HG03442 (cell line): ENCODE measurements around the gene SLC37A2.
A peak's percentile ranks its signal among the peaks of the same experiment; 100 is the strongest.
"Not testable (repeated sequence)": the region's sequence is repeated elsewhere in the genome, so short reads cannot be mapped to it uniquely, and the experiment has no call there.

Experiments used
- ATAC-seq: cut with Tn5 transposase; IDR thresholded peaks from one replicate; pipeline ENCODE4 v1.9.1; 2021; ENCODE audit warnings: mild to moderate bottlenecking, moderate library complexity; ENCODE audit not compliant: unreplicated experiment

The SLC37A2 gene

DNA sequence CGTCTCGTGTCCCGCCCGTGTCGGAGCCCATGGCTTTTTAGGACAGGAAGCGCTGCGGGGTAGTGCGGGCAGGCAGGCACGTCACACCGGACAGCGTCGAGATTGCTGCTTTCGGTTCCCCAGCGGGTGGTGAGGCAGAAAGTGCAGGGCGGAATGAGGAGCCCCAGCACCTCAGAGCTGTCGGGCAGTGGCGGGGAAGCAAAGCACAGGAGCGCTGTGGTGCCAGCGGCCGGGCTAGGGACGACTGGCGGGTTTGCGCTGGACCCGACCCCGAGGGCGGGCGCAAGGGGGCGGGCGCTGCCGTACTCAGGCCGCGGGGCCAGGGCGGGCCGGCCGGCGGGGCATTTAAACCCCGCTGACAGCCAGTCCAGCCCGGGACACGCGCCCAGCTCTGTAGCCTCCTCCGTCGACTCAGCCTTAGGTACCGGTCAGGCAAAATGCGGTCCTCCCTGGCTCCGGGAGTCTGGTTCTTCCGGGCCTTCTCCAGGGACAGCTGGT, at the start of gene SLC37A2:
TSS of gene SLC37A2 (plus strand) at position 375 of the 498 bp plus-strand sequence. CDS start at position 438, 63 bp downstream.
- ATAC-seq = peak; percentile 89

DNA sequence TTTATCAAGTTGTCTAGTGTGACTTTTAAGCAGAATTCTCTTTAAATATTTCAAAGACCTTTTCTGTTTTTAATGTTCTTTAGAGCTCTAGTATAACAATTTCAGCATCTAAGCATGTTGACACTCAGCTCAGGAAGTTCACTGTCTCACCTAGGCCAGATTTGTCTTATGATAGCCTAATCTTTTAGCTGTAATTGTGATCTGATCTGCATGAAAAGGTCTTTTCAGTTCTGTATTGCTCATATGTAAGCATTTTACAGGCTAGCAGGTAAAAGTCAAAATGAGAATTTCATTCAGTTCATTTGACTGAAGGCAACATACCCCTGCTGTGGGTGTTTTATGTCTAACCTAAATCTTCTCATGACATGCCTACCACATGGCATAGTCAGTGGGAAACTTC, 46.7 kb upstream of the SLC37A2 start:
- no peak for ATAC-seq

DNA sequence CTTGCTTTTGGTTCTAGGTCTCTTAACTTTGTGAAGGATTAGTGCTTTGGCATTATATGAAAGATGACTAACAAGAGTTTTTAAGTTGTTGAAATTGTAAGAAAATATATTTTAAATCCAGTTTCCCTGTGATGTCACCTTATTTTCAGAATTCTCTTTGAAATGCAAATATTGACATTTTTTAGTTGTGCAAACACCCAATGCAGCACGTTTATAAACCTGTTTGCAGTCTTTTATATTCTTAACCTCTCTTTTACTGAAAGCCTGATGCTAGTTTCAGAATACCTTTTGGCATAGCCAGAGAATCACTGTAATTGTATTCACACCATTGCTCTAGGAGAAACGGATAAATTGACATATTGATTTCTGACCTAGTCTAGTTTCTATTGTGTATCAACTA, 42.8 kb upstream of the SLC37A2 start:
- no peak for ATAC-seq

DNA sequence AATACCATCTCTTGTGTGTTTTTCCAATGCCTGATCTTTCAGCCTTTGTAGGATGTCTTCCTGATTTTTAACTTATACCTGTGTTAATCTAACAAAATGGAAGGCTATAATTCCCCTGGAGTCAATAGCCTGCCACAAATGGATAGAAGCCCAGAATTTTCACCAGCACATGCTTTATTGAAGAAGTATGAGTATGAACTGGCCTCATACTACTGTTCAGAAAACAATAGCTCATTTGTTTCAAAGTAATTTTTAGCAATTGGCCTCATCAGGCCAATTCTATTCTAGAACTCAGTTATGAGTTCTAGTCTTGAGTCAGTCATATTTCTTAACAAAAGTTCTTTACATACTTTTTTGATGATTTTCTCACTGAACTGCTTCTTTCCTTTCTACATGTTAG, 40.6 kb upstream of the SLC37A2 start:
- no peak for ATAC-seq

DNA sequence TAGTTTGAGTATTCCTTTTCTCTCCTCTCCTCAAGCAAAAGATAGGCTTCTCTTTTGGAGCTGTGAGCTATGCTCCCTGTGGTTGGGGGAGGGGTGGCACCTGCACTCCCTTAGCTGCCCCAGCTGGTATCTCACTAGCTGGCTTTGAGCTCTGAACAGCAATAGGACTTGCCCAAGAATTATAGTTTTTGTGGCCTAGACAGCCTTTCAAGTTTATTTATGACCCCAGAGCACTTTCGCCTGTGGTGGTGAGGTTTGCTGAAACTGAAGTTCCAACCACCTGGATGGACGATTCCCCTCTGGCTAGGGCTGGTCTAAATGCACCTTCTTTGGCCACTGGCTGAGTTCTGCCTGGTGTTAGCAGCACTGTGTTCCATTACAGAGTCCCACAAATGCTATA, 37.1 kb upstream of the SLC37A2 start:
- no peak for ATAC-seq

DNA sequence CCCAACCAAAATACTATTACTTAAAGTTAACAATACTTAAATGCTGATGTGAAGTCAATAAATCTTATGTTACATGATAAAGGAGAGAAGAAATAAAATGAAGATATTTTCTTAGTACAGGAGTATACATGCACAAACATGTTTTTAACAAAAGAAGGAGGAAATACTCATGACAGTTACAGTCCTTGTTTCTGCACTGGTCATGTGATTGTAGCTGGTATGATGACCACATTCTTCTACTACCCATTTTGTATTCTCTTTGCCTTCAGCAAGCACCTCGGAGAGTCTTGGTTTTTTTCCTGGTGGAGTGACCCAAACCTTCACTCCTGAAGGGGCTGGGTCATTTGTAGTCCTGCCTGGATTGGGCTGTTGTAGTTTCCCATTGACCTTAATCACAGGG, 33.7 kb upstream of the SLC37A2 start:
- not testable (repeated sequence) for ATAC-seq

DNA sequence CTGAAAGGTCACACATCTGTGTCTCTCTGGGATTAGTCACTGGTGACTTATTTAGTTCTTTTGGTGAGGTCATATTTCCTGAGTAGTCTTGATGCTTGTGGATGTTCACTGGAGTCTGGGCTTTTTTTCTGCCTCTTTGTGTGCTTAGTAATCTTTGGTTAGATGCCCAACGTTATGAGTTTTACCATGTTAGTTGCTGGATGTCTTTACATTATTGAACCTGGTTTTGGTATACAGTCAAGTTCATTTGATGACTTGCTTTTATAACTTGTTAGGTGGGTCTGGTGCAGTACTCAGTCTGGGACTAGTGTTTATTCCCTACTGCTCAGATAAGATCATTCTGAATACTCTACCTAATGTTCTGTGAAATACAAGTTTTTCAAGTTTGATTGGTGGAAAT, 26.2 kb upstream of the SLC37A2 start:
- no peak for ATAC-seq

DNA sequence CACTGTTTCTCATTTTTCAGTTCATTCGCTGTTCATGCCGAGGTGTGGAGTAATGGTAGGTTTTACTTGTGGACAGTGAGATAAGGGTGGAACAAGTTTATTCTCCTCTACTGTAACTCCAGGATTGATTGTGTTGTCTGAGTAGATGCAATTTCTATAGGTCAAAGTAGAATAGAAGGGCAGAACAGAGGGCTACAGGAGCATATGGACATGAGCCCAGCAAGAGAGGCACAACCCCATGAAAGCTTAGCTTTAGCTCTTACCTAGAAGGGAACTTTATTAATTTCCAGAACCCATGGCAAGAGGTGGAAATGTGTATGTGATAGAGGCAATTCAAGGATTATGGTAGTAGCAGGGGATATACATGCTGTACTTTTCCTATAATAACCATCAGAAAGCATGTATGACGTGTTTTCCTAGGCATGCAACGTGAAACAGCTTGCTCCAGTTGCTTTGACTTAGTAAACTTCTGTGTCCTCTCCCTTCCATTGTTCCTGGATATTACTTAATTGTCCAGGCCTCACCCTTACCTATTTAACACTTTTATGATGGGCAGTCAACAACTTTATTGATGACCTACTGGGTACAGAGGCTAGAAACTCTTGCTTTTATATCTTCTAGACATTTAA, 13.8 kb upstream of the SLC37A2 start:
- no peak for ATAC-seq

DNA sequence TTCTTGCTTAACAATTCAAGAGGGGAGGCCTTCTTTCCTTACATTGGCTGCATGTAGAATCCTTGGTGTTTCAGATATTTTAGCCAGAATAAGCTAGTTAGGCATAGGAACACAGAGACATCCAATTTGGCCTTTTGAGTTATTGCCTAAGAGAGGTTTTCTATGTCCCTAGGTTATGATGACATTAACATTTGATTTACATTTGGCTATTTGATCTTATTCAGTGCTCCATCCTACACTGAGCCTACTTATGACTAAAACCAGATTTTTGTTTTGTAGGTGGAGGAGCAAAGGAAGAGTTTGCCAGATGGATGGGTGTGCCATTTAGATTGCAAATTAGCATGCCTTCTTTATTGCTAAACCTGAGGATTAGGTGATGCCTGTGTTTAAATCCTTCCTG, 11.1 kb upstream of the SLC37A2 start:
- no peak for ATAC-seq

DNA sequence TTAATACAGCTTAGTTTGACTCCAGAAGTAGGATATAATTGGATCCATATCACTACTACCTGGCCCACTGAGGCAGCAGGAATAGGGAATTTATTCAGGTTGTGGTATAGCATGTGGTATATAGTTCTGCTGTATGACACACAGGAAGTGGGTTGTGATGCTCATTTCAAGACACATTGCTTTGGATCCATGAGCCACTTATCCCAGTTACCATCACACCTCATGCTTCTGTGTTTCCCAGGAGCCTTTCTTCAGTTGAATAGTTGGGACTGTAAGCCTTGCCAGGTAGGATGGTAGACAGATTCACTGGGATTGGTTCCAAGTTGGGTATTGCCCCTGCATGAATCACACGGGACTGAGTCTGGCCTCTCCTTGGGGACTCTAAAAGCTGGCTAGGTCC, 9.9 kb upstream of the SLC37A2 start:
- no peak for ATAC-seq

DNA sequence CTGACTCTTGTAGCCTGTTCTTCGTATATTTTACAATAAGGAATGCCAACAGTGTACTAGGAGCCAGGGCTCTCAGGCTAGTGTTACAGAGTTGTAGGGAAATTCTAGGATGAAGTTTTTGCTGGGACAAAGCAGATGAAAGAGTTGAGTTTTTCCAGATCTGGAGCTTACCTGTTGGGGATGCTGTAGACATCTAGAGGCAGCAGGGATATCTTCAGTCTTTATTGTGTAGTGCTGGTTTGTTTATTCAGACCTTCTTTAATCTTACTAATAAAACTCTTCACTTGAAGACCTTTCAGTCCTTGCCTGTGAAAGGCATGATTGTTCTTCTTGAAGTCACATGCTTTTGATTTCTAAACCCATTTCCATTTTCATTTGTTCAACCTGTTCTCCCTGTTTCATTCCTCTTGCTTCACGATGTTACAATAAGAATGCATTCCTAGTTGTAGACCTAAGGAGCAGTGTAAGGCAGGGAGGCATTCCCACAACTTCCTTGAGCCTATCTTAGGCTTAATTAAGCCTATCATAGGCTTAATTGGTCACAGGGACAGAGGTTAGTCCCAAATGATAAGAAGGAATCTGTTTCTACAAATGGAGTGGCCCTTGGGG, 7.9 kb upstream of the SLC37A2 start:
- no peak for ATAC-seq

DNA sequence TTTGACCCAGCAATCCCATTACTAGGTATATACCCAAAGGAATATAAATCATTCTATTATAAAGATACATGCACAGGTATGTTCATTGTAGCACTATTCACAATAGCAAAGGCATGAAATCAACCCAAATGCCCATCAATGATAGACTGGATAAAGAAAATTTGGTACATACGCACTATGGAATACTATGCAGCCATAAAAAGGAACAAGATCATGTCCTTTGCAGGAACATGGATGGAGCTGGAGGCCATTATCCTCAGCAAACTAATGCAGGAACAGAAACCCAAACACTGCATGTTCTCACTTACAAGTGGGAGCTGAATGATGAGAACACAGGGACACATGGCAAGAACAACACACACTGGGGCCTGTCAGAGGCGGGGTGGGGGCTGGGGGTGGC, 7.0 kb upstream of the SLC37A2 start:
- ATAC-seq = not testable (repeated sequence)

DNA sequence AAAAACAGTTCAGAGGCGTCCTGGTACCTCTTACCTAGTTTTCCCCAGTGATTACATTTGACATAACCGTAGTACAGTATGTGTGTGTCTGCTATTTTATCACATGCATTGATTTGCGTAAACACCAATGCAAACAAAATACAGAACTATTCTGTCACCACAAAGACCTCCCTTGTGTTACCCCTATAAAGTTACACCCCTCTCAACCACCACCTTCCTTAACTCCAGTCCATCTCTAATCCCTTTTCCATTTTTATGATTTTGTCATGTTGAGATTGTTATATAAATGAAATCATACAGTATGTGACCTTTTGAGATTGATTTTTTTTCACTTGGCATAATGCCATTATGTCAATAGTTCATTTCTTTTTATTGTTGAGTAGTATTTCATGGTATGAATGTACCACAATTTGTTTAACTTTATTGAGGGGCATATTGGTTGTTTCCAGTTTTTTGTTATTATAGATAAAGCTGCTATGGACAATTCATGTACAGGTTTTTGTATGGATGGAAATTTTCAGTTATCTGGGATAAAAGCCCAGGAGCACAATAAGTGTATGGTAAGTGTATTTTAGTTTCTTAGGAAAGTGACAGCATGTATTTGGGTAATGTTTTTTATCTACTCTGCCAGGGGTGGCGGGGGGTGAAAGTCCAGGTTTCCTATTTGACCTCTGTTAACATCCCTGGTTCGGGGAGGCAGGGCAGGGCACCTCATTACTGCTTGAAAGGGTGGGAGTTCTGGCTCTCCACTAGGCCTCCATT, 6.0 kb upstream of the SLC37A2 start:
- ATAC-seq = no peak

DNA sequence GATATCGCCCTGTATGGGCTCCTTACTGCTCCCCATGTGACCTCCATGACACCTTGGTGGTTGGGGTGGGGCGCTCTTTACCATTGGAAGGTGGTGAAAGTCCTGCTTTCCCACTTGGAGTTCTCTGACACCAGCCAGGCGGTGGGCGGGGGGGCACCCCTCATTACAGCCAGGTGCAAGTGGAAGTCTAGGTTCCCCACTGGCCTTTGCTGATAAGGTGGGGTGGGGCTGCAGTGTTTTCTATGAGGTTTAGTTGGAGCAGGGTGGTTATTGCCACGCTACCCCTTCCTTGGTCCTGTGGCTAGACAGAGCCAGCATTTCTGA, 5.5 kb upstream of the SLC37A2 start:
- no peak for ATAC-seq

DNA sequence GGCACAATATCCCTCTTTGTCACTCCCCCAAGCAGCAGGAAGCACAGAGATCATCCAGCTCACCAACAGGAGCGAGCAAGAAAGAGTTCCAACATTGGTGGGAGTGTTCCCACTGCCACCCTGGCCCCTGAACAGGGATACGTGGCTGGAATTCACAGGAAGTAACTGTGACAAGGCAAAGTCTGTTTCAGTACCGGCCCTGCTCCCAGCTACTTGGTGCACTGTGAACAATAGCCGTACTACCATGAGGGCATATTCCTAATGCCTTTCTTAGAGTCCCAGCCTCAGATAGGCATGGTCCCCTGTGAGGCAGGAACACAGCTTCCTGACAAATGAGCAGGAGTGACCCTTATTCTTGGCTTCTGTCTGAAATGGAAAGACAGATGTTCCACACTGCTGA, 1.8 kb upstream of the SLC37A2 start:
- ATAC-seq = no peak

DNA sequence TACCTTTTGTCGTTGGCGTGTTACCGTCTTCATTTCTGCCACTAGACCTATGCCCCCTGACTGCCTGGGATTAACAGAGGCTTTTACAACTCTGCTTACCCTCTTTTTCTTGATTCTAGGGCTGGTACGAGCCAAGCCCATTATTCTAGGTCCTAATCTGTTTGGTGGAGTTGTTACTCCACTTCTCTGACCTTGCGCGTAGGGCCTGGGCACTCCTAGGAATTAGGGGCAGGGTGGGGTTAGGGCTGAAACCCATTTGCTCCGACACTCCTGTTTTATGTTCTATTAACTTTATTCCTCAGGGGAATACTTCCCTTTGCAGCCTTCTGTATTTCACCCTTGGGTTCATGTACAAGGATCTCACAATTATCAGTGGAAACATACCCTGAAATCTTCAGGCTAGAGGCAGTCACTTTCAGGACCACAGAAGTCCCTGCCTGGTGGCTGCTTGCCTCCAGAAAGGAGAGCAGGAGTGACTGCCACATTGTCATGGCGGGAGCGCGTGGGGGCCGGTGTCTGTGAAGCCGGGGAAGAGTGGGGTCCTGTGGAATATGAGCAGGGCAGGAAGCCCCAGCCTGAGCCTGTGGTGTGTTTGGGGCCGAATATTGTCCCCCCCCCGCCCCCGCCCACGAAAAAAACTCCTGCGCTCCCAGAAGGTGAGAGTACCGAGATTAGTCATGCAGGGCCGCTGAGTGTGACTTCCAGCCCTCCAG, 731 bp upstream of the SLC37A2 start:
- peak; percentile 3 for ATAC-seq

DNA sequence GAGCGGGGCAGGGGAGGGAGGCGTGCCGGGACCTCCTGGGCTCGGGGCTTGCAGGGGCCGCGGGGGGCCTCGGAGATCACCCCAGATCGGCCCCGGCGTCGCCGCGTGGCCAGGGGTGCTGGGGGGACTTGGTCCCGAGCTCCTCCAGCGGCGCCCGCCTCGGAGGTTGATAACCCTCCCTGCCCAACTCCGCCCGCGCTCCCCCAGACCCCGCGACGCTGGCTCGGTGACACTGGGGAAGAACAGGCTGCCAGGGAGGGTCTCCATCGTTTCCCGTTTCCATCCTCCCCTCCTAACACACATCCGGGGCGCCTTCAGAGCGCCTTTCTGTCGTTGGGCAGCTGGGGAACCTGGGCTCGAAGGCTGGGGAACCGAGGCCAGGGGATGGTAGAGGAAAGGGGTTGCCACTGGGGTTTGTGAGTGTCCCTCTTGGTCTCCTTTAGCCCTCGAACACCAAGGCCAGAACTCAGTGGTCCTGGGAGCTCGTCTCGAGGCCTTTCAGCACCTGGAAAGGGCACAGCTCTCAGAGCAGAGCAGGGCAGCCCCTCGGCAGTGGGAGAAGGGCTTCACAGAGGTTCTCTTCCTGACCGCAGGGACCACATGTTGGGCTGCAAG, 431 bp downstream of the SLC37A2 start:
- ATAC-seq = no peak

DNA sequence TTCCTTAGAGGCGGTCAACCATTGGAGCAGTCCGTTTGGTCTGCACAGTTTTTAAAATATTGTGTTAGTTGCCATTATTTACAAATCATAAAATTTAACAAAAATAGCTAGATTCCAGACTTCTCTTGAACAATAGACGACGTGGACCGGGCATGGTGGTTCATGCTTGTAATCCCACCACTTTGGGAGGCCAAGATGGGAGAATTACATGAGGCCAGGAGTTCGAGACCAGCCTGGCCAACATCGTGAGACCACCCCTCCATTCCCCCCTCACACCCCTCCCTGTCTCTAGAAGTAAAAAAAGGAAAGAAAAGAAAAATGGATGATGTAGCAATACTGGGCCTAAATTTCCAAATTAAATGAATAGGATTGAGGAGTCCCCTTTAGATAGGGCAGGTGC, 965 bp downstream of the SLC37A2 start:
- no peak for ATAC-seq

DNA sequence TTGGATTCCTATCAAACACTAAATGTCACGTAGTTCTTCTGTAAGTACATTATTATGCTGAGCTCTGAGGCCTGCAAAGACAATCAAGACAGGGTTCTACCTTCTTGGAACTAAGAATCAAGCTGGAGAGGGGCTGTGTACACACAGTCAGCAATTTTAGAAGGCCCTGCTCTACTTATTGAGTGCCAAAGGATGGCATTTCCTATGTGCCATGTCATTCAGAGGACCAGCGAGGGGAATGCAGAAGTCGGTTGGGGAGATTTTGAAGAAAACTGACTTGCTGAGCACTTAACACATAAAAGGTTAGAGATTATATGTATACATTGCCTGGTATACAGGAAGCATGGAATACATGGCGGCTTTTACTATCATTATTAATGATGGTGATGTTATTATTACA, 5.3 kb downstream of the SLC37A2 start:
- no peak for ATAC-seq

DNA sequence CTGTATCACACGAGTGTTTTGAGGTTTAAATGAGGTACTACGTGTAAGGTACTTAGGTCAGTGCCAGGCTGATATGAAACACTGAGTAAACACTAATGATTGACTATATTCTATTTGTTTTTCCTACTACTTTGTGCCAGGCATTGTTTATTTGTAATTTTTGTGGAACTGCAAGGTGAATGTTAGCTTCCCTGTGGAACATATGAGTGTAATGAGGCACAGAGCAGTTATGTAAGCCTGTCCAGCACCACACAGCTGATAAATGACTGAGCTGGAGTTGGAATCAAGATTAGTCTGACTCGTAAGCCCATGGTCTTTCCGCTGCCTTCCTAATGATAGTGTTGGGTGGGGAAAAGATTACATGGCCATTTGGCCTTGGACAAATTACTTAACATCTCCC, 5.9 kb downstream of the SLC37A2 start:
- no peak for ATAC-seq

DNA sequence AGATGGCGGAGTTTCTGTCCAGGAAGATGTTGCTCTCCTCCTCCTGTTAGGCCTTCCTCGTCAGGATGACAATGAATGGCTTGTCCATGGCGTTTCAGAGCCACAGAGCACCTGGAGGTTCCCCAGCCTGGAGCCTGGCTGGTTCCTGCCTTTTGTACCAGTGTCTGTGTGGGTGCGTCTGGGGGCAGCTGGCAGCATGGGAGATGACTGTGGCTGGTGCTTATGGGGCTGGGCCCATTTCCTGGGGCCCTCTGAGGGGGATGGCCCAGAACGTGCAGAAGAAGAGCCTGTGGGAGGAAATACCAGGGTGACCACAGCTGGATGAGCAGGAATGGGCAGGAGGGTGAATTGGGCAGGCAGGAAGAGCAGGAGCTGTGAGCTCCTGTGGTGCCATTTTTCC, 6.7 kb downstream of the SLC37A2 start:
- no peak for ATAC-seq
